HG02938 (cell line): Measurements from ENCODE around the gene BECN2.
"Not testable (repeated sequence)": the region's sequence is repeated elsewhere in the genome, so short reads cannot be mapped to it uniquely, and the experiment has no call there.

Experiments
- ATAC-seq: cut with Tn5 transposase; IDR thresholded peaks from one replicate; pipeline ENCODE4 v1.9.1; 2021; ENCODE audit warnings: mild to moderate bottlenecking, moderate library complexity; ENCODE audit not compliant: unreplicated experiment

The BECN2 gene

DNA sequence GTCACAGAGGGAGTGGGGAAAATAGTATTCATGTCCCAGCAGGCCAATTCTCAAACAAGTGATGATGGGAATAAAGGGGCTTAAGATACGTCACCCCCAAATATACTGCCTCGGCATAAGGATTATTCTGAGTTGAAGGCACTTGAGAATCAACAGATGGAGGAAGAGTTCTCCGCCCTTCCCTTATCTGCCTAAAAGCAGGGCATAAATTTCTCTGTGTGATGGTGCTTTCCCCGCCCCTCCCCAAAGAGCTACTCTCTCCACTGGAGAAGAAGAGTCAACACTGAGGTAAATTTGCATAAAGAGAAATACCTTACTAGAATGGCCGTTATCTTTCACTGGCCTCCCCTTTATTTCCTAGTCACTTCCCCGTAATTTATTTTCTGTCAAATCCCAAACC is 18.7 kb downstream of the BECN2 start:
- ATAC-seq: no peak

DNA sequence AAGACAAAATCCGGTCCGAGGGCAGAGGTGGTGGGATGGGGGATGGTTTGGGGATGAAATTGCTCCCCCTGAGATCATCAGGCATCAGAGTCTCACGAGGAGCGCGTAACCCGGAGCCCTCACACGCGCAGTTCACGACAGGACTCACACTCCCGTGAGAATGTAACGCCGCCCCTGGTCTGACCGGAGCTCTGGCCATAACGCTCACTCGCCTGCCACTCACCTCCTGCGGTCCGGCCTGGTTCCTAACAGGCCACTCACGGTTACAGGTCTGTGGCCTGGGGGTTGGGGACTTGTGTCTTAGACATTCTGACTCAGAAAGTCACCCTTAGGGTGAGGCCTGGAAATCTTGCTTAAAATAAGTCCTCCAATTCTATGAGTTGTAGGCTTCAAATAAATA is 21.5 kb downstream of the BECN2 start:
- no peak for ATAC-seq

DNA sequence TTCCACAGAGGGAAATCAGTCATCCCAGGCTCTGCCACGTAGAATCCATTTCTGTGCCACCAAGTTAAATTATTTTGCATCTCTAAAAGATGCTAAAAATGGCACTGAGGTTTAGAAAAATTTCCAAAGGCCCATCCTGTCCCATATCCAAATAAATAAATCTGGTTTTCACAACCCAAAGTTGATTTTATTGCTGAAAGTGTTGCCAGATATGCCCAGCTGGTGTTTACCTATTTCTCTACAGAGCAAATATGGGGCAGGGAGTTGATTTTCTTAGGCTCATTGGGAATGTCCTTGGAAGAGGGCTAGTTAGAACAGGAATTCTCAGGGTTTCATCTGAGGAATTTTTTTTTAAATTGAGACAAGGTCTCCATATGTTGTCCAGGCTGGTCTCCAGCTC is 22.4 kb downstream of the BECN2 start:
- ATAC-seq: no peak

DNA sequence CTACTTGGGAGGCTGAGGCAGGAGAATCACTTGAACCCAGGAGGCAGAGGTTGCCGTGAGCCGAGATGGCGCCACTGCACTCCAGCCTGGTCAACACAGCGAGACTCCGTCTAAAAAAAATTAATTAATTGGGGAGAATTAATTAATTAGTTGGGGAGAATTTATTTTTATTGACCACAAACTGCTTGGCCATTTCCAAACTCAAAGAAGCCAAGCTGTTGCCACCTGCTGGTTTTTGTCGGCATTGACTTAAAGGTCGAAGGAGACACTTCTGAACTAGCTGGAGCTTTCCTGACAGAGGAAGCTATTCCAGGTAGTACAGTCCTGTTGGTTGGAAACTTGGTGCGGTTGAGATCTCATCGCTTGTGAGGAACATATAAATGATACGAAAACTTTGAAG is 28.2 kb downstream of the BECN2 start:
- no peak for ATAC-seq

DNA sequence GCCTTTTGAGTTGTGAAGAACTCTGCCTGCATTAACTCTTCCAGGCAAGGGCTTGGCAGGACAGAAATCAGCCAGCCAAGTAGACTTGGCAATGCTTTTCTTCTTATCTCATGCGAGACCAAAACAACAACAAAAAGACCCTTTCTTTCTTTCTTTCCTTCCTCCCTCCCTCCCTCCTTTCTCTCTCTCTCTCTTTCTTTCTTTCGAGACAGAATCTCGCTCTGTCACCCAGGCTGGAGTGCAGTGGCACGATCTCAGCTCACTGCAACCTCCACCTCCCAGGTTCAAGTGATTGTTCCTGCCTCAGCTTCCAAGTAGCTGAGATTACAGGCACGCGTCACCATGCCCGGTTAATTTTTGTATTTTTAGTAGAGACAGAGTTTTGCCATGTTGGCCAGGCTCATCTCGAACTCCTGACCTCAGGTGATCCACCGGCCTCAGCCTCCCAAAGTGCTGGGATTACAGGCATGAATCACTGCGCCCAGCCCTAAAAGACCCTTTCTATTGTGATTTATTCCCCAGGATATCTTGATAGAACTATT is 30.9 kb downstream of the BECN2 start:
- ATAC-seq: not testable (repeated sequence)

DNA sequence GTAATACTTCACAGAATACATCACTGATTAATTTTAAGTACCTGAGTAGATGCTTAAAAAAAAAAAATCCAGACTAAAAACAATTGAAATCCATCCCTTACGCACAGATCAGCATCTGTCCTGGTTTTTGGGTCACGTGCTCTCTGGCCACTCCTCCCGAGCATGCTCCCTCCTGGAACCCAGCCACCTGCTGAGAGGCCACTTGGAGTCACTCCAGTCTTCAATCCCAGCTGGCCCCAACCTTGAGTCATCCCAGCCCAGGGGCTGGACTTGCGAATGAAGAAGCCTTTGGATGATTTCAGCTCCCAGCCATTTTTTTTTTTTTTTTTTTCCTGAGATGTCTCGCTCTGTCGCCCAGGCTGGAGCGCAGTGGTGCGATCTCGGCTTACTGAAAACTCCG is 32.5 kb downstream of the BECN2 start:
- no peak for ATAC-seq

DNA sequence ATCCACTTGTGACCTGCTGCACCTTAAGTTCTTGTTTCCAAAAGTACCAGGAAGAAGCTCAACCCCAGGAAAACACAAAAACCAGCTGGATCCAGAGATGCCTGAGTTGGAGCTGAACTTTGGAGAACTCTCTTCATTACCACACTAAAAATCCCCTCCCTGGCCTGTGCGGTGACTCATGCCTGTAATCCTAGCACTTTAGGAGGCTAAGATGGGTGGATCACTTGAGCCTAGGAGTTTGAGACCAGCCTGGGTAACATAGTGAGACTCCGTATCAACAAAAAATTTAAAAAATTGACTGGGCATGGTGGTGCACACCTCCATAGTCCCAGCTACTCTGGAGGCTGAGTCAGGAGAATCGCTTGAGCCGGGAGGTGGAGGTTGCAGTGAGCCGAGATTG is 35.2 kb downstream of the BECN2 start:
- ATAC-seq: no peak

DNA sequence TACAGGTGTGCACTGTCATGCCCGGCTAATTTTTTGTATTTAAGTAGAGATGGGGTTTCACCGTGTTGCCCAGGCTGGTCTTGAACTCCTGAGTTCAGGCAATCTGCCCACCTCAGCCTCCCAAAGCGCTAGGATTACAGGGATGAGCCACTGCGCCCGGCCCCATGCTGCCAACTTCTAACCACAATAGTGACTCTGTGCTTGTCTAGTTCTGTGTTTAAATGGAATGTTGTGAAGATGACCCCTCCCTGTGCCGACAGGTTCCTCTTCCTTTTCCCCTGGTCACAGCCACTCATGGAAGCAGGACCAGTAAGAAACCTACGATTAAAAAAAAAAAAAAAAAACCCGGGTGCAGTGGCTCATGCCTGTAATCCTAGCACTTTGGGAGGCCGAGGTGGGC is 36.6 kb downstream of the BECN2 start:
- ATAC-seq: no peak

DNA sequence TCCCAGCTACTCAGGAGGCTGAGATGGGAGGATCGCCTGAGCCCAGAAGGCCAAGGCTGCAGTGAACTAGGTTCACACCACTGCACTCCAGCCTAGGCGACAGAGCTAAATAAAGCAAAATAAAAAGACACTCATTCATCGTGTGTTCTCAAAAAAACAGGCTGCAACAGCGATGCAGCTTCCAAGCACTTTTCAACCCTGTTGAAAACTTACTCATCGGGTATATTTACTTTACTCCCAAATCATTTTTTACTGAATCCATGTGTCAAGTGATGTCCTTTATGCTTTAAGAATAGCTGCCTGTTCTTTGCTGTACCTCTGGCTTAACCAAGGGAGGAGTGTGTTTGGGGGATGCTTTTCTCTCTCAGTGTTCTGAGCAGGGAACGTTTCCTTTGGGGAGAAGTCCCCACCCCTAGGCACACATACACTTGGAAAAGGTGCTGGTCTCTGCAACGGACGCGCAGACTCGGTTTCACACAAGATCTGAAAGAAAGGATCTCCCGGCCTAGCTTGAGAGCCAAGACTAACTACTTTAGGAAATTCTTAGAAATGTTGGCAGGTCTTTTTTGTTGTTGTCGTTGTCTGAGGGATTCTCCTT is 39.9 kb downstream of the BECN2 start:
- ATAC-seq: no peak

DNA sequence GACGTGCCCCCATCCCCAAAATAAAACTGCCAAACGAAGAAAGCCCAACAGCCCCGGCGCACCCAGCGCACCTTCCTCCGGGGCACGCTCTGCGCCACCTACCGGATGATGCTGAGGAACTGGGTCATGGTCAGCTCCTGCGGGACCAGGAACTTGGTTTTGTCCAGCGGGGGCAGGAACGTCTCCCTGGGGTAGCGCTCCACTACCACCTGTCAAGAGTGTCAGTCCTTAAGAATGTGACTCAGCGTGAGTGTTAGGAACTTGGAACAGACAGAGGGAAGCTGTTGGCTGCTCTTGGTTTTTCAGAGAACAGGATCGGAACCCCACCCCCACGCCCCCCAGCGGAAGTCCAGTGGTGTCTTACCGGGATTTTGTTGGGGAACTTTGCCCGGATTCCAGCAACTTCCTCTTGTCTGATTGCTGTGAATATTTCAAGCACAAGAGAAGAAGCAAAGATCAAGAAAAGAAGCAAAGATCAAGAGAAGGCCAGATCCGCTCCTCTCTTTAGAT is 40.9 kb downstream of the BECN2 start:
- peak; percentile 72 for ATAC-seq

DNA sequence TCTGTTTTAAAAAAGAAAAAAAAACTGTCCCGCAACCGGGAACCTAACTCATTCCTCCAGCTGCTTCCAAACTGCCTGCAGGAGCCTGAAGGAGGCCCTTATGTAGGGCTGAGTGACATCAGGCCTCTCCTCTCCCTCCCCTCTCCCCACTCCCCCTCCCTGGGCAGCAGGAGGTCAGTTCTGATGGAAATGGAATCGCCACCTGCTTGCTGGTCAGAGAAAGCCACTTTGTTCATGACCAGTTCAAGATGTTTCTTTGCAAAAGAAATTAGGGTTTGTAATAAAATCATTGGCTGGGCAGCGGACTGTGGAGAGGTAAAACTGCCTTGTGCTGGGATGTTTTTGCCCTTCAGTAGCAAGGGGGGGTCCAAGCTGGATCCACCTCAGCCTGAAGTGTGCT is 41.5 kb downstream of the BECN2 start, which contains the start of gene MAP1LC3C:
Gene MAP1LC3C, minus strand, starts transcription at position 73 of the 400 bp plus-strand sequence. CDS start 90 bp downstream, outside the sequence.
- no peak for ATAC-seq

DNA sequence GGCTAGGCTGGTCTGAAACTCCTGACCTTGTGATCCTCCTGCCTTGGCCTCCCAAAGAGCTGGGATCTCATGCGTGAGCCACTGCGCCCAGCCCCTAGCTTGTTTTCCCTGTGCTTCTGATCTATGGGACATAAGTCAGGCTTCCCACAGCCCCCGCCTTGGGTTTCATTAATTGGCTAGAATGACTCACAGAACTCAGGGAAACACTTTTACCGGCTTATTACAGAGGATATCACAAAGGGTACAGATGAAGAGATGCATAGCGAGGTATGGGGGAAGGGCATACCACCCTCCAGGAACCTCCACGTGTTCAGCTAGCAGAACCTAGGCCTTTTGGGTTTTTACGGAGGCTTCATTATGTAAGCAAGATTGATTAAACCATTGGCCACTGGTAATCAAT is 42.9 kb downstream of the BECN2 start:
- ATAC-seq: no peak

DNA sequence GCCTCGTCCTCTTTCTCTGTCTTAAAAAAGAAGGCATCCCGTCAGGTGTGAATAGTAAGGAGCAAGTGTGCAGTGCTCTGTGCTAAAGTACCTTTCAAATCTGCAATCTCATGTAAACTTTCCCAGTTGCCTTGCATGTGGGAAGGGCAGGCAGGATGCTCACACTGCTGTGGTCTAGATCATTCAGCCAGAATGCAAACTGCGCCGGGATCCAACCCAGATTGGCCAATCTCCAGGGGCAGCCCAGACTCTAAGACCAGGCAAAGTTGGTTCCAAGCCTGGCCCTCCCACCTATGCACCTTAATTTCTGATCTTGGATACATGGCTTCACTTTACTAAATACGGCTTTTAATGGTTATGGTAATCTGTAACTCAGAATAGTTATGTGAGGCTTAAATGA is 44.5 kb downstream of the BECN2 start:
- no peak for ATAC-seq

DNA sequence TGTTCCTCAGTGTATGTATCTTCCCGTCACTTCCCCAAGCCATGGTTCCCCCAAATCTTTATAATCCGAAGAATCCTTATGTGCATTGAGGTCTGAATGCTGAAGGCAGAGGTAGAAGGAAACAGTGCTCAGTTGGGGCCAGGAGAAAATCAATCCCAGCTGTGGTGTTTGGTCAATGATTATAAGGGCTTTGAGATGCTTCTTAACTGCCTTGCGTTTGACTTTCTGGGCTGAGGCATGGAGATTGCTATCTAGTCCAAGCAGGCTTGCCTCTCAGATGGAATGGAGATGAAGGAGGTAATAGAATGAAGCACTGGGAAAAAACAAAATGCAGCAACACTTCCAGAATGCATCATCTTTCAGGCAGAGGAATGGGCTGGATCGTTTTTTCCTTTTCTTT is 44.9 kb downstream of the BECN2 start:
- ATAC-seq: no peak

DNA sequence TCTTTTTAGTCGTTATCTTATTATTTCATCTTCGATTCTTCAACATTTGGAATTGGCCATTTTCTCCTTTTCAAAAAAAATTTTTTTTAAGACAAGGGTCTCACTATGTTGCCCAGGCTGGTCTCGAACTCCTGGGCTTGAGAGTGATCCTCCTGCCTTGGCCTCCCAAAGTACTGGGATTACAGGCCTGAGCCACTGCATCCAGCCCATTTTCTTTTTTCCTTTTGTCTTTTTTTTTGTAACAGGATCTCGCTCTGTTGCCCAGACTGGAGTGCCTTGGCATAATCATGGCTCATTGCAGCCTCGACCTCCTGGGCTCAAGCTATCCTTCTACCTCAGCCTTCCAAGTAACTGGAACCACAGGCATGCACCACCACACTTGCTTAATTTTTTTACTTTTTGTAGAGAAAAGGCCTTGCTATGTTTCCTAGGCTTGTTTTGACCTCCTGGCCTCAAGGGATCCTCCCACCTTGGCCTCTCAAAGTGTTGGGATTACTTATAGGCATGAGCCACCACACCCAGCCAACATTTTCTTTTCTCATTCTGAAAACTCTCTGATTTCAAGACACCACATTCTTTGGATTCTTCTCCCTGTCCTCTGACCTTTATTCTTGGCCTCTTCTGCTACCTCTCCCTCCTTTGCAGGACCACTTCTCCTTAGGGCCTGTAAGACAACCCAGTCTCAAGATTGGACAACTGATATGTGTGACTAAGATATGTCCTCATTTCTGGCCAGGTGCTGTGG is 47.4 kb downstream of the BECN2 start:
- ATAC-seq: no peak

DNA sequence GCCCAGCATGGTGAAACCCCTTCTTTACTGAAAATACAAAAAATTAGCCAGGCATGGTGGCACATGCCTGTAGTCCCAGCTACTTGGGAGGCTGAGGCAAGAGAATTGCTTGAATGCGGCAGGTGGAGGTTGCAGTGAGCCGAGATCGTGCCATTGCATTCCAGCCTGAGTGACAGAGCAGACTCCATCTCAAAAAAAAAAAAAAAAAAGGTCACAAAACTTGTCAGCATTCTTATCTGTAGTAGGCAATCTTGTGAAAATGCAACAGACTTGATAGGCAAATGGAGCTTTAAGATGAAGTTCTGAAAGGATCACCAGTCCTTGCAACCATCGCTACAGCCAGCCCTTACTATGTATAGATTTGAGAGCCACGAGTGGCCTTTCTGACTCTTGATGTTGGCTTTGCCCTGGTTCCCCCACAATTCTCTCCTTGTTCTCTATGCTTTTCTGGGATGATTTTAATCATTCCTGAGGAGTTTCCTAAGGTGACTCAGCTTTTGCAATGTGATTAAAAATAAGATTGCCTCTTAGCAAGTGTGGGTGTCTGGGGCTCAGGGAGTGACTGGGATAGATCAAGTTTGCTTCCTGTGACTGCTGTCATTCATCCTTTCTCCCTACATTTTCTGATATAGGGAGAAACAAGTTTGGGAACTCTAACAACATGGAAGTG is 48.4 kb downstream of the BECN2 start:
- ATAC-seq: no peak

DNA sequence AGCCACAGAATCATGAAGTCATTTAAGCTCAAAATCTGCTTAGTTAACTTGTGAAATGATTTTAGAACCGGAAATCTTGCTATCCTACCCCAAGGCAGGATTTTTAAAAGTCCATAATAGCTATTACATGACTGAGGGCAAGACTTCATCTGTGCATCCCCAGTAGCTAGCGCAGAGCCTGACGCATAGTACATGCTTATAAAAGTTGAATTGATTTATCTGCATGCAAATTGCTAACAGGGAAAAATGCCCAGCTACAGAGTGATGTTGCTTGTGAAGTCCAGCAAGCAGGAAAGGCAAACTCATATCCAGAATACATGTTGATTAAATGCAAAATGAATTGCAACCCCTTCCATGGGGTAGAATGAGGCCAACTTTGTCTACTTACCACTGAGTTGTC is 49.4 kb downstream of the BECN2 start:
- ATAC-seq: no peak
